GM19193 (cell line): ENCODE results near the gene MMP13.

ENCODE experiments used
- POLR2A ChIP-seq: IDR thresholded peaks from 4 replicates; pipeline ENCODE4 v1.6.1; 2011; ENCODE audit not compliant: insufficient read depth, insufficient read length; ENCODE audit errors: extremely low read depth

The MMP13 gene

GRCh38 chr11:102924851-102925380 lies 30.6 kb downstream of the MMP13 start:
- no peak for TF ChIP-seq POLR2A

GRCh38 chr11:102921587-102922220 lies 33.8 kb downstream of the MMP13 start:
- no peak for TF ChIP-seq POLR2A

GRCh38 chr11:102920118-102920684 lies 35.3 kb downstream of the MMP13 start:
- no peak for TF ChIP-seq POLR2A

GRCh38 chr11:102915044-102915375 lies 40.5 kb downstream of the MMP13 start:
- TF ChIP-seq POLR2A = no peak

GRCh38 chr11:102914238-102915043 lies 41.1 kb downstream of the MMP13 start:
- no peak for TF ChIP-seq POLR2A

GRCh38 chr11:102912482-102912830 lies 43.1 kb downstream of the MMP13 start:
- TF ChIP-seq POLR2A = no peak

- TF ChIP-seq POLR2A = no peak
Measured at GRCh38 chr11:102911758-102912481, 43.6 kb downstream of the MMP13 start.

- TF ChIP-seq POLR2A = no peak
Measured at GRCh38 chr11:102900346-102900745, 55.2 kb downstream of the MMP13 start.
